Upper lobe of left lung (tissue), 6 donors: Measurements from ENCODE around the gene DOCK8. TPM values are rescaled to one million over a fixed set of nuclear protein-coding genes. Genes with fewer than 3 reads are reported as not detected.

ENCODE experiments used
- ATAC-seq, 2 donors: fragments of 200-7000 bp; cut with Tn5 transposase; one replicate each; pipeline ENCODE4 v1.9.1; 2022; ENCODE audit warnings: mild to moderate bottlenecking in 2 of 2, moderate library complexity in 2 of 2; ENCODE audit not compliant: low FRiP score in 2 of 2
- DNase-seq, 2 donors: peaks; one replicate each; pipeline ENCODE4 v3.0.0-alpha.2; 2019 to 2020
- H3K27ac ChIP-seq, 4 donors: fragments of 200-600 bp; sonication (generic); one replicate each; pipeline ENCODE4 v1.5.1; 2016 to 2019
- H3K27me3 ChIP-seq, 4 donors: fragments of 200-600 bp; sonication (generic); one replicate each; pipeline ENCODE4 v1.5.1; 2017 to 2019
- H3K36me3 ChIP-seq, 4 donors: fragments of 200-600 bp; sonication (generic); one replicate each; pipeline ENCODE4 v1.5.1; 2016 to 2019
- H3K4me1 ChIP-seq, 4 donors: fragments of 200-600 bp; sonication (generic); one replicate each; pipeline ENCODE4 v1.5.1; 2018 to 2019
- H3K4me3 ChIP-seq, 4 donors: fragments of 200-600 bp; sonication (generic); one replicate each; pipeline ENCODE4 v1.5.1; 2017 to 2019; ENCODE audit warnings: mild to moderate bottlenecking in 2 of 4, moderate library complexity in 1 of 4
- H3K9me3 ChIP-seq, 4 donors: fragments of 200-600 bp; sonication (generic); one replicate each; pipeline ENCODE4 v1.5.1; 2018 to 2019
- EP300 ChIP-seq, 4 donors: sonication (generic); formaldehyde crosslinking; IDR thresholded peaks; one replicate each; pipeline ENCODE4 v1.5.1; 2017; ENCODE audit warnings: antibody characterized with exemption in 4 of 4, control low read depth in 2 of 4
- POLR2A ChIP-seq, 4 donors: fragments of 450-650 bp; IDR thresholded peaks; one replicate each; pipeline ENCODE4 v1.5.1; 2016 to 2017; ENCODE audit warnings: antibody characterized with exemption in 4 of 4, mild to moderate bottlenecking in 2 of 4
- POLR2AphosphoS5 ChIP-seq, 2 donors: sonication (generic); formaldehyde crosslinking; IDR thresholded peaks; one replicate each; pipeline ENCODE4 v1.5.1; 2017; ENCODE audit warnings: antibody characterized with exemption in 2 of 2
- WGBS, 2 donors: methylation state at CpG; one replicate each; pipeline ENCODE4 v1.1.5; 2017 to 2018; 5-methylcytosine and 5-hydroxymethylcytosine counted together
- total RNA-seq, 6 donors: library from RNA; depleted of rRNA in 4 of 6; stranded (reverse); fragments of >200 nt in 4 of 6; gene quantifications; one replicate each; pipeline versions ENCODE4 v1.1.0 to v1.2.1, GENCODE V29; 2016 to 2021
- TF ChIP-seq, protein P1 (sequence below), 6 experiments: fragments of 450-650 bp in 4 of 6; fragments of 200-600 bp in 2 of 6; sonication (generic) in 2 of 6; IDR thresholded peaks; one replicate each; pipeline ENCODE4 v1.5.1; 2016 to 2019; ENCODE audit warnings: antibody characterized with exemption in 6 of 6
- donor health status: DM: no; HTN: no; CAD: no; lungs with moderate emphysema.
- donor health status: DM: no; HTN: yes; CAD: no; lungs with severe emphysema.

DOCK8 gene
- total RNA-seq, 6 donors from 2014 or later: 44.7 to 103 (median 74.6) TPM

DNA sequence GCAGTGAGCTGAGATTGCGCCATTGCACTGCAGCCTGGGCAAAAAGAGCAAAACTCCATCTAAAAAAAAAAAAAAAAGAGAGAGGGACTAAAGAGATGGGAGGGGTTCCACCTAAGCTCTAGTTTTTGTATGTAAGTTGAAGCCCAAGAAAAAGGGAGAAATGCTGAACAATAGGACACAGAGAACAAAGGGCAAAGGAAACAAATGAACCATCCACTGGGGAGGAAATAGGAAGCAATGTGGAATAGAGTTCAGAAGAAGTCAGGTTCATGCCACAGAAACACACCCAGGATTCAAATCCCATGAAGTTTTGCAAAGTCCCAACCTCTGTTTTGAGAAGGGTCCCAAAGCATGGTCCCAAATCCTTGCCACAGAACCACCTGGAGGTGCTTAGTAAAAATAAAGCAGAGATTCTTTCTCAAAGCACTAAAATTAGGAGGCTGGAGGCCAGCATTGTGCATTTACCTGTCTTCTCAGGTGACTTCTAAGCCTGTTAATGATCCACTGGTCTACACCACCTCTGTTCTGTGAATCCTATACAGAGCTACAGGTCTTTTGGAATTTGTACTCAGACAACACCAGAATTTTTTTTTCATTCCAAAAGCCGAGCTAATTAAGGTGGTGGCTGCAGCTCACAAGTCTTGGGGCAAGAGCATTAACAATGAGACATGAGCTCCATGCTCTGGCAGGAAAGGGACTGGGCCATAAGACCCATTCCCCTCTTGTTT lies 177.6 kb downstream of the DOCK8 start:
- Histone ChIP-seq H3K4me1 (peaks cover 0 to 3% (median 0%) of the 10 kb centered on the region in 4 donors), H3K9me3 (no peaks in the 10 kb centered on the region), H3K36me3 (peaks cover 0 to 14% (median 7%) of the 10 kb centered on the region in 4 donors), H3K27ac (no peak overlapping the region), H3K27me3 (no peaks in the 10 kb centered on the region), H3K4me3 (no peak overlapping the region)
- DNase-seq (no peak), ATAC-seq (no peak)
- no peak for TF ChIP-seq POLR2AphosphoS5 (IDR thresholded peaks at IDR 0.05)
- TF ChIP-seq, protein P1, sequence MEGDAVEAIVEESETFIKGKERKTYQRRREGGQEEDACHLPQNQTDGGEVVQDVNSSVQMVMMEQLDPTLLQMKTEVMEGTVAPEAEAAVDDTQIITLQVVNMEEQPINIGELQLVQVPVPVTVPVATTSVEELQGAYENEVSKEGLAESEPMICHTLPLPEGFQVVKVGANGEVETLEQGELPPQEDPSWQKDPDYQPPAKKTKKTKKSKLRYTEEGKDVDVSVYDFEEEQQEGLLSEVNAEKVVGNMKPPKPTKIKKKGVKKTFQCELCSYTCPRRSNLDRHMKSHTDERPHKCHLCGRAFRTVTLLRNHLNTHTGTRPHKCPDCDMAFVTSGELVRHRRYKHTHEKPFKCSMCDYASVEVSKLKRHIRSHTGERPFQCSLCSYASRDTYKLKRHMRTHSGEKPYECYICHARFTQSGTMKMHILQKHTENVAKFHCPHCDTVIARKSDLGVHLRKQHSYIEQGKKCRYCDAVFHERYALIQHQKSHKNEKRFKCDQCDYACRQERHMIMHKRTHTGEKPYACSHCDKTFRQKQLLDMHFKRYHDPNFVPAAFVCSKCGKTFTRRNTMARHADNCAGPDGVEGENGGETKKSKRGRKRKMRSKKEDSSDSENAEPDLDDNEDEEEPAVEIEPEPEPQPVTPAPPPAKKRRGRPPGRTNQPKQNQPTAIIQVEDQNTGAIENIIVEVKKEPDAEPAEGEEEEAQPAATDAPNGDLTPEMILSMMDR (IDR thresholded peaks at IDR 0.05): no peak
- TF ChIP-seq EP300 (IDR thresholded peaks at IDR 0.05): no peak
- no peak for TF ChIP-seq POLR2A (IDR thresholded peaks at IDR 0.05)
- 88 to 97% methylated on average over 2 of the region's 2 CpGs for WGBS, 2 donors

DNA sequence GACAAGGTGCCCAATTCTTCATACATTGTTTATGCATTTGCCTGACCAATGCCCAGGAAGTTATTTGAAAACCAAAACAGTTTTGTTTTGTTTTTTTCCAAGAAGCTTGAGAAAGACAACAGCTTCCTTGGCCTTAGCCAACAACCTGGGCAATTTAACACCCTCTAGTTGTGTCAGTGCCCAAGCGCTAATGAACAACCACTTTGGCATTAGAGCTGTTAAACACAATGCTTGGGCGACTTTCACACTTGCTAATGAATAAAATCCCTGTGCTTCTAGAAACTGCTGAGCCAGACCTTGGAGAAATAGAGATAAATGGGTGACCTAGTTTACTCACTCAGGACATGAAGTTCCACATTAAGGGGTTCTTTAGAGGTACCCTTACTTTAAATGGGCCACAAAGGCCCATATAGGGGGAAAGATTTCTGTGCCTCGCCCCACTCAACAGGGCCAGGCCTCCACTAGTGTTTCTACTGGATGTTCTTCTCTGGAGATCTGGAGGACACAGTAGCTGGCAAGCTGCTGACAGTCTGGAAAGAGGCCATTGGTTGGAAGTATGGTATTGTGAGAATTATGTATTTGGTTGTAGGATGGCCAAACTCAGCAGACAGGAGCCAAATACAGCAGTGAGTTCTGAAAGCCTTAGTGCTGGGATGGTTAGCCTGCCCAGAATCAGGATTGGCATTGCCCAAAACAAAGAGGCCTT lies 179.8 kb downstream of the DOCK8 start:
- ATAC-seq: no peak
- H3K4me3 ChIP-seq: no peak overlapping the region
- H3K4me1 ChIP-seq: no peaks in the 10 kb centered on the region
- no peaks in the 10 kb centered on the region for H3K27me3 ChIP-seq
- no peaks in the 10 kb centered on the region for H3K9me3 ChIP-seq
- DNase-seq: no peak
- no peak overlapping the region for H3K27ac ChIP-seq
- TF ChIP-seq EP300 (IDR thresholded peaks at IDR 0.05) (no peak), POLR2A (IDR thresholded peaks at IDR 0.05) (no peak), POLR2AphosphoS5 (IDR thresholded peaks at IDR 0.05) (no peak)
- TF ChIP-seq, protein P1 (IDR thresholded peaks at IDR 0.05): no peak
- WGBS, 2 donors: 91 to 93% methylated on average over 3 of the region's 3 CpGs
- H3K36me3 ChIP-seq: peaks cover 0 to 18% (median 5%) of the 10 kb centered on the region in 4 donors

DNA sequence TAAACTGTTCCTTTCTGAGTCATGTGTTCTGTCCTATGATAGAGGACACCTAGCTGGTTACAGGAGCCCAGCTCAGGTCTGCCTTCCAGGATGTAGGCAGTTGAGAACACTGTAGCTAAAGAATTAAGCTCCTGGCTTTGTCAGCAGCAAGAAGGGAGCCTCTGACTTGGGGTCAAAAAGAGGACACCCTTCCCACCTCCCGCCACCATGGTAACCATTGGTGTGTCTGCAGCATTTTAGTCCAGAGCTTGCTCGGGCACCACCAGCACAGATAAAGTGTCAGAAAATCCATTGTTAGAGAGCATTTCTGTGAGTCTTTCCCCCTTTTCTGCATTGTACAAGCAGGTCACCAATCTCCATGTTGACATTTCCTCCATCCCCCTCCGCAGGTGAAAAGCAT lies 181.7 kb downstream of the DOCK8 start:
- H3K9me3 ChIP-seq: no peaks in the 10 kb centered on the region
- no peaks in the 10 kb centered on the region for H3K4me1 ChIP-seq
- H3K4me3 ChIP-seq: no peak overlapping the region
- peaks cover 0 to 17% (median 3%) of the 10 kb centered on the region in 4 donors for H3K36me3 ChIP-seq
- TF ChIP-seq POLR2AphosphoS5 (IDR thresholded peaks at IDR 0.05) (no peak), POLR2A (IDR thresholded peaks at IDR 0.05) (no peak)
- TF ChIP-seq, protein P1 (IDR thresholded peaks at IDR 0.05): no peak
- 89 to 91% methylated on average over 3 of the region's 3 CpGs for WGBS, 2 donors
- no peak for ATAC-seq
- H3K27ac ChIP-seq: no peak overlapping the region
- H3K27me3 ChIP-seq: no peaks in the 10 kb centered on the region
- no peak for DNase-seq

DNA sequence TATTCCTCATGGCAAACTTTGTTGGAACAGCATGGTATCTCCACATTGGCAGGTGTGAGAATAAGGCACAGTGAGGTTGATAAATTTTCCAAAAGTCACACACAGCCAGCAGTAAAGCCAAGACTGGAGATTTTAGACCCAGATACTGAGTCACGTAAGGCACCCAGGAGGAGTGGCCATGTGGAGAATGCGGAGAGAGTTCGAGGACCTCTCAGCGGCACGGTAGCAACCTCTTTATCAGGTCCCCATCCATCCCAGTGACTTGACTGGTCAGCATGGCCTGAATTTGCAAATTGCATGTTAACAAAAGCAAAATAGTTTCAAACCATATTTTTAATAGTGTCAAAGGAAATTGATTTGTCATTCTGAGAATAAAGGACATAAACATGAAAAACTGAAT lies 183.4 kb downstream of the DOCK8 start:
- no peak for DNase-seq
- Histone ChIP-seq H3K27ac (no peak overlapping the region), H3K4me3 (no peak overlapping the region), H3K4me1 (no peaks in the 10 kb centered on the region), H3K27me3 (no peaks in the 10 kb centered on the region), H3K36me3 (peaks cover 0 to 26% (median 8%) of the 10 kb centered on the region in 4 donors), H3K9me3 (no peaks in the 10 kb centered on the region)
- no peak for TF ChIP-seq POLR2AphosphoS5 (IDR thresholded peaks at IDR 0.05)
- TF ChIP-seq, protein P1 (IDR thresholded peaks at IDR 0.05): no peak
- TF ChIP-seq EP300 (IDR thresholded peaks at IDR 0.05): no peak
- no peak for TF ChIP-seq POLR2A (IDR thresholded peaks at IDR 0.05)
- no peak for ATAC-seq
- WGBS, 2 donors: 81 to 85% methylated on average over 5 of the region's 5 CpGs
